ENCODE measurements around the gene DERL2.

DERL2 gene

DNA sequence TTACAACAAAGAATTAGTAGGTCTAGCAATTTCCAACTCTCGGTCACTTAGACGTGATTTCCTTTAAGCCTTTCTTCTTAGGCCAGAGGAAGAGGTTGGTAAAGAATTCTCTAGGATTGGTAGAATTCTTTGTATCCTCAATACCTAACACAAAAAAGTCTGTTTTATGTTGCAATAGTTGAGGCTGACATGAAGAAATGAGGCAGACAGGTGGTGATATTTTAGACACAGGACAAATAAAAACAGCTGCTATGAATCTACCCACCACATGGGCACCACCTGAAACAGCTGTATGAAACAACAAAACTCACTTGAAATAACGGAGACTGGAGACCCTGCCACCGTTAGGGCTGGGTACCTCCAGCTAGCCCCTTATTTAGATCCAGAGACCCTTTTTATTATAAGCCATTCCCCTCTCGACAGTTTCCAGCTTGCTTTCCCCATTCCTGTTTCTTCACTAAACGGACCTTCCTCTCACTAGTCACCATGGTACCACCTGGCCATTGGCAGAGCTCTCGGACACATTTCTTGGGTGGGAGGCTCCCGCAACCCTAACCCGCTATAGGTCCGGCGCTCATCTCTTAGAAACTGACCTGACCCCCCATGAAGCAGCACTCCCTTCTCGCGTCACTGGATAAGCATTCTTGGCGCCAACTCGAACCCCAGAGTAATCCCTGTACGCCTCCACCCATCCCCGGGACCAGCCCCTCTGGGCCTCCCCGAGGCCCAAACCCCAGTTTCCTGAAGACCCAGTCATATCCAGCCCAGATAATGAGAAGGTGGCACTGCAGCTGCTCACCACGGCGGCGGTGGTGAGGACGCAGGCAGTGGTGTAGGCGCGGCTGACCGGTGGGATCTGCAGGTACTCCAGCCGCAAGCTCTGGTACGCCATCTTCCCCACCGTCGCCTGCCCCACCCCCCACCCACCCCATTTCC is at the start of gene DERL2:
TSS of gene DERL2 (minus strand) at position 909 of the 936 bp plus-strand sequence. CDS start at position 892, 17 bp downstream.
- no peak for DNase-seq (ENCODE audit: low read depth)

DNA sequence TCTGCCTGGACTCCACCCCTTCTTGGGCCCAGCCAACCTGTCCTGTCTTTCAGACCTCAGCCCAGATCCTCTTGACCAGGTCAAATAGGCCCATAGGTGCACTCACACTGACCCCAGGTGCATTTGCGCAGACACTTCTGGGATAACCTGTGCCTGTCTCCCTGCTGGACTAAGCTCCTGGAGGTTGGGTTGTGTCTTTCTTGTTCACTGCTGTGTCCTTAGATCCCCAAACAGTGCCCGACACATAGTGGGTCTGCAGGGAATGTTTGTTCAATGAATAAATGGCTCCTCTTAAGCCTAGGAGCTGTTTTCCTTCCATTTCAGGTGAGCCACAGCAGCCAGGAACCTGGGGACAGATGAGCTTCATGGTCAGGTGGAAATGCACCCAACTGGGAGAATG is 49.5 kb upstream of the DERL2 start:
- DNase-seq (ENCODE audit: low read depth) = no peak

DNA sequence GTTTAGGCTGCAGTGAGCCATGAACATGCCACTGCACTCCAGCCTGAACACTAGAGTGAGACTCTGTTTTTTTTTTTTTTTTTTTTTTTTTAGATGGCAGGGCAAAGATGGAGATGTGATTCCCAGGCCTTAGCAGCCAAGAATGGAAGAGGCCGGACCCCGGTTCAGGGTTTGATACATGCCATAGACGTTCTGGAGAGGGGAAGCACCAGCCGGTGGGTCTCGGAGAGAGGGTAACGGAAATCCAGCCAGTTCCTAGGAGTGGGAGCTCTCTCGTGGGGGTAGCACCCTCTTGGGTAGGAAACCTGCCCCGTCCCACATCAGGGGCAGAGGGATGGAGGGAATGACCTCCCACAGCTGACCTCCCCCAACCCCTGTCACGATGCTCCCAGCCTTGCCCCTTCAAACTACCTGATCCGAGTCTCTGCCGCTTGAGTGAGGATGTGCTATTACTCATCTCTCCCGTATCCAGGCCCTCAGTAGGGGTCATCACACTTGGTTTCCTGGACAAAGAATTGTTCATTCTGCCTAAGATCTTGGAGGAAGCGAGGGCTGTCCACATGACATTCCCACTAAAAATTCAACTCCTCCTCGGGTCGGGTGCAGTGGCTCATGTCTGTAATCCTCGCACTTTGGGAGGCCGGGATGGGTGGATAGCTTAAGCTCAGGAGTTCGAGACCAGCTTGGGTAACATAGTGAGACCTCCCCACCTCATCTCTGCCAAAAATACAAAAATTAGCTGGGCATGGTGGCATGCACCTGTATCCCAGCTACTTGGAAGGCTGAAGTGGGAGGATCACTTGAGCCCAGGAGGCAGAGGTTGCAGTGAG is 47.7 kb upstream of the DERL2 start:
- no peak for DNase-seq (ENCODE audit: low read depth)

DNA sequence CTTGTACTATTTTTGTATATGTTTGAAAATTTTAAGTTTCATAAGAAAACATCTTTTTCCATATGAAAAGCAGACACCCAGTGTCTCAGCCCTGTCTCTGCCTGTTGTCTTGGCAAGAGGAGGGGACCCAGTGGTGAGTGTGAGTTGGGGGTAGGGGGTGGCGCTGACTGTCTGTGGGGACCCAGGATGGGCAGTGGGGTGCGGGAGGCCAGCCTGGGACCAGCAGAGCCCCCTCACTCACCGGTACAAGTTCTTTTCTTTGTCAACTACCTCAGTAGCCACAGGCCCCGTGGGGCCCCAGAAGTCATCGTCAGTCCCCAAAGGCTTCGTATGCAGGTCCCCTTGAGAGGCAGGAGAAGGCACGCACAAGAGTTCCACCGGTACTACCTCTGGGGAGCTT is 46.6 kb upstream of the DERL2 start:
- DNase-seq (ENCODE audit: low read depth) = no peak

DNA sequence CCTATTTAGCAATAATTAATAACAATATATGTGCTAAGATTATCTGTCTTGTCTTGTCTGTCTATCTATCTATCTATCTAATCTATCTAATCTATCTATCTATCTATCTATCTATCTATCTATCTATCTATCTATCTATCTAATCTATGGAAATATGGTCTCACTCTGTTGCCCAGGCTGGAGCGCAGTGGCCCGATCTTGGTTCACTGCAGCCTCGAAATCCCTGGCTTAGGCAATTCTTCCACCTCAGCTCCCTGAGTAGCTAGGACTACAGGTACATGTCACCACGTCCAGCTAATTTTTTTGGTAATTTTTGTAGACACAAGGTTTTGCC is 45.1 kb upstream of the DERL2 start:
- DNase-seq (ENCODE audit: low read depth) = no peak

DNA sequence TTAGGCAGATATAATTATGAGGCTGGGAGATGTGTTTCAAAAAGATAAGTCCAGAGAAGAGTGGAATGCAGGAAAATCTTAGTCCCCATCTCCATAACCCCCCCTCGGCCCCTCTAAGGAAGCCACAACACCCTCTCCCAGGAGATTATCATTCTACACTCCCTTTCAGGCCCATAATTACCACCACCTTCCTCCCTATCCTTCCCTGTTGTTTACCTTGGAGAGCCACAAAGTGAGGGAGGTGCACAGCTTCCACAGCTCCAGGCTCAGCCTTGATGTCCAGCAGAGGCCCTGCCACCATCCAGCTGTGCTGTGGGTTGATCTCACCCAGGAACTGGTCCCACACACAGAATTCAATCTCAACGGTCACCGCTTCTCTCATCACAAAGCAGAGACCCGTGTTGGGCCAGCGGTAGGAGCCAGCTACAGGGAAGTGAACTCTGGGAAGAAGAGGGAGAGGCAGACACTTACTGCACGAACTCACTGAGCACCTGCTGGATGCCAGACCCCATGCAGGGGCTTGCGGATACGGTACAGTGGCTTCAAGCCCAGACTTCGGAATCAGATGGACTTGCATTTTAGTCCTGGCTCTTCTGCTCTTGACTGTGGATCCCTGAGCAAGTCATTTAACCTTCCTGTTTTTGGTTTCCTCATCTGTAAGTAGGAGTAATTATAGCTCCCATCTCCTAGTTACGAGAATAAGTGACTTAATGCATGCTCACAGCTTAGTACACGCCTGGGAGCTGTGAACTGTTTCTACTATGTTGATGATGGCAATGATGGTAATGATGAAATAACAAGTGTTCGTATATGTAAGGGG is 44.5 kb upstream of the DERL2 start:
- DNase-seq (ENCODE audit: low read depth) = no peak

DNA sequence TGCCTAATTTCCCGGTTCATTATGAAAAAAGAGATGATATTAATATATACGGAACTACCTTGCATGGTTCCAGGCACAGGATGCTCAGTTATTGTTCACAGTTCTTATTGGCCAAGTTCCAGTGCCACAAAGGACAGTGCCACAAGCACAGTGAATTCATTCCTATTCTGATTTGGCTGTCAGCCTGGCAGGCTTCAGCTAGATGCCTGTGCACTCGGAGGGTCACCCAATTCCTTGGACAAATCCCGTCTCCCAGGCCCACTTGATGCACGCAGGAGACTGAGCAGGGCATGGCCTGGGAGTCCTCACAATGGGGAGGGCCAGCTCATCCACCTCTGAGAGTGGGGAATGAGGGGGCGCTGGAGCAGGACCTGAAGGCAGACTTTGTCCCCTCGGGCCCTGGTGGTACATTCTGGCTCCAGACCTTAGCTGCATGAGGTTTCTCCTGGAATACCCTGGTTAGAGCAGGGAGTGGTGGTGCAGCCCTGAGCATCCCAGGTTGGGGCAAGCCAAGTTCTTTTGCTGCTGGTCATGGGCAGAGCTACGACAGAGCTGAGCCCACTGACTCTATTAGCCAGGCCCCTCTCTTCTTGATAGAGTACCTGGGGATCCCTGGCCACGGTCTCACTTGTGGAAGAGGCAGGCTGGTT is 41.7 kb upstream of the DERL2 start:
- no peak for DNase-seq (ENCODE audit: low read depth)

DNA sequence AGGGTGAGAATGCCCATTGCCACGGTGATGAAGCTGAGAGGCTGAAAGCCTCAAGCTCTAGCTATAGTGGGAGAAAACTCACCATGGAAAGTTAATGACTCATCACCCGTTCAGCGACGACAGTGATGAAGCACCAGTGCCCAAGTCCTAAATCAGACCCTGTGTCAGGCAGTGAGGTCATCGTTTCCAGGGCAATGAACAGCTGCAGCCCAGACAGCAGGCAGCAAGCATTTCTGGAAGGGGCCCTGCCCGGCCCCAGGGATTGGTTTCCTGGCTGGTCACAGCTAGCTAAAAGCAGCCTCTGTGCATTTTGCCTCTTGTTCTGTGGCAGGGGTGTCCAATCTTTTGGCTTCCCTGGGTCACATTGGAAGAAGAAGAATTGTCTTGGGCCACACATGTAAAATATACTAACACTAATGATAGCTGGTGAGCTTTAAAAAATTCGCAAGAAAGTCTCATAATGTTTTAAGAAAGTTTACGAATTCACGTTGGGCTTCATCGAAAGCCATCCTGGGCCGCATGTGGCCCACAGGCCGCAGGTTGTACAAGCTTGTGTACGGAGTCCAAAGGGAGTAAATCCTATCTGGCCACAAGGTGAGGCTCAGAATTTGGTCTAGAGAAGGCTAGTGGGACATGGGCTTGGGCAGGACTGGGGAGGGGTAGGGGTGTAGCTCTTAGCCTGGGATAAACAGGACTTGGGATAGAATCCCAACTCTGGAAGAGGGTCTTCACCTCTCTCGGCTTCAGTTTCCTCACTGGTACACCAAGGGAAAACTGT is 41.0 kb upstream of the DERL2 start:
- DNase-seq (ENCODE audit: low read depth) = no peak

DNA sequence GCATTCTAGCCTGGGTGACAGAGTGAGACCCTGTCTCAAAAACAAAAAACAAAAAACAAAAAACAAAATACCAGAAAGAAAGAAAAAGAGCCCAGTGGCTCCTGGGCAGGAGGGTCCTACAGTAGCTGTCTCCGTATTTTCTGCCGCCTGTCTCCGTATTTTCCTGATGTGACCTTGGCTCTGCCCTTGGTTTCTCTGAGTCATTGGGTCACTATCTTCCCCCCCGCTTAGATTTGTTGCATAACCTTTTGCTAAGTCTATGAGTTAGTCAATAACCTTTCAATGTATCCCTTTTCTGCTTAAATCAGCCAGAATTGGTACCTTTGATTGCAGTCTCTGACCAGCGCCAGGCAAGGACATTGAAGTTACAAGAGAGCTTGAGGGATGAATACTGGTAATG is 37.3 kb upstream of the DERL2 start:
- DNase-seq (ENCODE audit: low read depth) = no peak

DNA sequence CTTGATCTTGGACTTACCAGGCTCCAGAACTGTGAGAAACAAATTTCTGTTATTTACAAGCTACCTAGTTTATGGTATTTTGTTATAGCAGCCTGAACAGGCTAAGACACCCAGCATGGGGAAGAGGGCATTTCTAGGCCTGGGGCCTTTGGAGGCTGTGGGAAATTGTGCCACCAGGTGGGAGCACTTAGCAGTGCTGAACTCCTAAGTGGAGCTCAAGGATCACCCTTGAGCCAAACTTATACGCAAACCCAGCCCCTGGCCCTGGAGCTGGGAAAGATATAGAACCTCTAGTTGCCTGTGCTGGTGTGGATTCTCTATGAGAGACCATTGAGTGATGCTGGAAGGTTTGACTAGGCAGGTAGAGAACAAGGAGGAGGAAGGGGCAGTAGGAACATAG is 36.5 kb upstream of the DERL2 start:
- DNase-seq (ENCODE audit: low read depth) = no peak

DNA sequence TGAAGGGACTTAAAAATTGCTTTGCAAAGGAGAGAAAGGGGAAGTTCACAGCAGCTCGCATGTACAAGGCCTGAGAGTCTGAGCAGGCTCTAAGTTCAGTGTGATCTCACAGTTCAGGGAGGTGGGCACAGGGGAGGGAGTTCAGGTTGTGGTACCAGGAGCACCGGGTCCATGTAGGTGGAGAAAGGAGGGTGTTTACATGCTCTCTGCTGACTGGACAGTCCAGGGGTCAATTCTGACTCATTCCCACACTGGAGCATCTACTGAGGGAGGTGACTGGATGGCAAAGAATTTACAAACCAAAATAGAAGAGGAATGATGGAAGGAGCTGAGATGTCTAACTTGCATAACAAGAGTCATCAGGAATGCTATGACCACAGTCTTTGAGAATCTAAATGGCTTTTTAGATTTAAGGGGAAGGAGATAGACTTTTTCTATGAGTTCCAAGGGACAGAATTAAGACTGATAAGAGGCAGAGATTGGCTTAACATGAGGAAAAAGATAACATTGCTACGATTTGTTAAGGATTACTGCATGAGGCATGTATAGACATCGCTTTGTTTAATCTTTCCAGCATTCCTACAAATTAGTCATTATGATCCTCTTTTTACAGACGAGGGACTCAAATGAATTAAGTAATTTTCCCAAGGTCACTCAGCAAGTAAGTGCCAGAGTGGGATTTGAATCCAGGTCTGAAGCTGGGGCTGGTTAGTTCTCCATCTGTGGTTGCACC is 30.2 kb upstream of the DERL2 start:
- DNase-seq (ENCODE audit: low read depth) = no peak

DNA sequence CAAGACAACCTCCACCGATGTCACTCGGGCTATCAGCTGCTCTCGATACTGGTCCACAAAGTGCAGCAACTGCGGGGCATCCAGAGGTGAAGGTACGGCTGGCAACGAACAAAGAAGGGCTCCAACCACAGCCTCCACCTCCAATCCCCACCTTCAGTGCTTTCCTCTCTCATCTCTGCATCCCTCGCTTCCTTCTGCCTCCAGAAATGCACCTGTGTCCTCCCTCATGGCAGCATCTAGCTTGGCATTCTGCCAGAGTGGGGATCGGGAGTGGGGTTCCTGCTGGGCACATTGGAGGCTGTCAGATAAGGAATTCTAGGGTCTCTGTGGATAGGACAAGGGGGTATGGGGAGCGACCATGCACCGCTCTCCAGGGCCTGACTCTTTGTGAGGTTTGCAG is 29.0 kb upstream of the DERL2 start:
- no peak for DNase-seq (ENCODE audit: low read depth)

DNA sequence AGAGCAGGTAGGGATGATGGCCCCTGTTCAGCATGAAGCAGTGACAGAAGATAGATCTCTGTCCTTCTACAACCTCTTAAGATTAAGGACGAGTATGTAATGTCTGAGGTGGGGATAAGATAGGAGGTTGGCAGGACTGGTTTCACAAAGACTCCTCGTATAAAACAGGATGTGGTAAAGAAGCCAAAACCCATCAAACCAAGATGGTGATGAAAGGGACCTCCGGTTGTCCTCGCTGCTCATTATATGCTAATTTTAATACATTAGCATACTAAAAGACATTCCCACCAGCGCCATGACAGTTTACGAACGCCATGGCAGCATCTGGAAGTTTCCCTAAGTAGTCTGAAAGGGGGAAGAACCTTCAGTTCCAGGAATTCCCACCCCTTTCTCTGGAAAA is 27.6 kb upstream of the DERL2 start:
- no peak for DNase-seq (ENCODE audit: low read depth)

DNA sequence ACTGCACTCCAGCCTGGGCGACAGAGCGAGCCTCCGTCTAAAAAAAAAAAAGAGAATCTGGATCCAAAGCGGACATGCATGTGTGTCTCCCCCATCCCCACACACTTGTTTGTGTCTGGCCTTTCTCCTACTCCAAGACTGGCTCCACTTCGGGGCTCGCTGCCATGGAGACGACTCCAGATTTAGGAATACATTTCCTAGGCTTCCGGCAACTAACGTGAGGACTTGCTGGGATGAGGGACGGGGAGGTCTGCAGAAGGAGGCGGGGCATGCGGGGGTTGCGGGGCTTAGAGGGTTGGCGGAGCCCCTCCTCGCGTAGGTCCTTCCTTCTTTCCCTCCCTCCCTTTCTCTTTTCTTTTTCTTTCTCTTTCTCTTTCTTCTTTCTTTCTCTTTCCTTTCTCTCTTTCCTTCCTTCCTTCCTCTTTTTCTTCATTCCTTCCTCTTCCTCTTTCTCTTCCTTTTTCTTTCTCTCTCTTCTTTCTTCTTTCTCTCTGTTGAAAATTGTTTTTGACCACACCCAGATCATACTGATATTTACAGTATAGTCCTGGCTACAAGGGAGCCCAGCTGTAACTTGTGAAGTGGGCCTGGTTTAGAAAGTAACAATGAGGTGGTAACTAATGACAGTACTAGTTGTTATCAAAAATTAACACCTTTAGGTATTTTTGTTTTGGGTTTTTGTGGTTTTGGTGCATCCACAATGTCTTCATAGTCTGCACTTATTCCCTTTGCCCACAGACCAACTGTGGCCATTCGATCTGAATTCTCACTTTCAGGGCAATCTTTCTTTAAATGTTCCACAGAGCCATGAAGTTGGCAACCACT is 25.6 kb upstream of the DERL2 start:
- no peak for DNase-seq (ENCODE audit: low read depth)

DNA sequence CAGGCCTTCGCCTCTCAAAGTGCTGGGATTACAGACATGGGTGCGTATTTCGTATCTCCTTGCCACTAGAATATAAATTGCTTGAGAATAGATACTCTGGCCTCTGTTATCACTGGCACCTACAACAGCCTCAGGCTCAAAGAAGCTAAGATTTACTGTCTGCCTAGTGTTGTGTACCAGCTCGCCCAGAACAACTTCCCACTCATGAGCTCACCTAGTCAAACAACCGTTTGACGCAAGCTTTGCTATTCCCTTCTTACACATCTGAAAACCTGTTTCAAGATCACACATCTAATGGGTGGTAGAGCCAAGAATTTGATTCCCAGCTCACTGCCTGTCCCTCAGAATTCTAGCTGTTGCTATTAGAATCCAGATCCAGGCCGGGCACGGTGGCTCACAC is 24.8 kb upstream of the DERL2 start:
- DNase-seq (ENCODE audit: low read depth) = no peak

DNA sequence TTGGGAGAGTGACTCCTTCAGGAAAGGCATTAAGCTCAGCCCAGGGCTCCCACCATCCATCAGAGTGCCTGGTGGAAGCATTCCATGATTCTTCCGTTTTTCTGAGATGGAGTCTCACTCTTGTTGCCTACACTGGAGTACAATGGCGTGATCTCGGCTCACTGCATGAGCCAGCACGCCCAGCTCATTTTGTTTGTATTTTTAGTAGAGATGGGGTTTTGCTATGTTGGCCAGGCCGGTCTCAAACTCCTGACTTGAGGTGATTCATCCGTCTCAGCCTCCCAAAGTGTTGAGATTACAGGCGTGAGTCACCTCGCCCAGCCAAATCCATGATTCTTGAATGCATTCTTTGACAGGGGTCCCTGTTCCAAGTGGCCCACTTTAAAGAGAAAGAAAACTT is 23.5 kb upstream of the DERL2 start:
- no peak for DNase-seq (ENCODE audit: low read depth)

DNA sequence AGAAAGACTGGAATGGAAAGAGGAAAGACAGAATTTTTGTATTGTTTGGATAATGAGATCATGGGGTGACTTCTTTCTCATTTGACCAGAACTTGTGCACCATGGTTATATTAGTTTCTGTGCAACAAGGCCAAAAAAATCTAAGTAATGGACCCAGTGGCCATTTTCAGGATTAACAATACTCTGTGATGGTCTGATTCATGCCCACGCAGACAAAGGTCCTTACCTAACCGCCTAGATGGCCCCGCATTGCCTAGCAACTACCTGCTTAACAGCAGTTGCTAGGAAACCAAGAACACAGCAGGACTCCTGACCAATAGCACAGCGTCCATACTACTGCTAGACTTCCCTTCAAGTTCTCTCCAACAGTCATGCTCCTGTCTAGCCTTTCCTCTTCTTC is 22.8 kb upstream of the DERL2 start:
- DNase-seq (ENCODE audit: low read depth) = no peak

DNA sequence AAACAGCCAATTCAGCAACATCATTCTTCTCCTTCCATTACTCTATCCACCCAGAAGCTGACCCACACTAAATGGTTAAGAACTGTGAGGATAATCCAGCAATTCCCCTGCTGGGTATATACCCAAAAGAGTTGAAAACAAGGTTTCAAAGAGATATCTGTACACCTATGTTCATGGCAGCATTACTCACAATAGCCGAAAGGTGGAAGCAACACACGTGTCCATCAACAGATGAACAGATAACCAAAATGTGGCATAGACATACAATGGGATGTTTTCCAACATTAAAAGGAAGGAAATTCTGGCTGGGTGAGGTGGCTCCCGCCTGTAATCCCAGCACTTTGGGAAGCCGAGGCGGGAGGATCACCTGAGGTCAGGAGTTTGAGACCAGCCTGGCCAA is 20.3 kb upstream of the DERL2 start:
- no peak for DNase-seq (ENCODE audit: low read depth)

DNA sequence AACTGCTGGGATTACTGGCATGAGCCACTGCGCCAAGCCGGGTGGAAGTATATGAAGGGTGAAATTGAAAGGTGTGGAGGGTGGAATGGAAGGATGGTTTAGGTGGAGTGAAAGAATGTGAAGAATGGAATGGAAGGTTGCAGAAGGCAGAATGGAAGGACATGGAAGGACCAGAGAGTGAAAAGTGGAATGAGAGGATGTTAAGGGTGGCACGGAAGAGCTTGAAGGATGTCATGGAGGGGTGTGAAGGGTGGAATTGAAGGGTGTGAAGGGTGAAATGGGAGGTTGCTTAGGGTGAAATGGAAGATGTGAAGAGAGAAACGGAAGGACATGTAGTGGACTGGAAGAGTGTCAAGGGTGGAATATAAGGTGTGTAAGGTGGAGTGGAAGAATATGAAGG is 16.6 kb upstream of the DERL2 start:
- DNase-seq (ENCODE audit: low read depth) = no peak

DNA sequence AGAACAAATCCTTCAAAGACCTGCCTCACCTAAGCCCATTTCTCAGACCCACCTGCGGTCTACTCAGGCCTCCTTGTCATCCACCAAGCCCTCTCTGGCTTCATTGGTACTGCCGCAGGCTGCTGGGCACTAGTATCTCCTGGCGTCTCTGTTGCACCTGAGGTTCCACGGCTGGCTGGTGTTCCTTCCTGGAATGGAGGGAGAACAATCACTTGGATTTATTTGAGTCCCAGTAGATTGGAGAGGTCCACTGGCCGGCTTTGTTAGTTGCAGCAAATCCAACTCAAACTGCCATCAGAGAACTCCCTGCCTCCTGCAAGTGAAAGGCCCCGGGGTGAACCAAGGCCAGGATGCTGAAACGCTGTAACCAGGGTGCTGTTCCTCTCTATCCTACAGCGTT is 15.7 kb upstream of the DERL2 start:
- DNase-seq (ENCODE audit: low read depth) = no peak

All from activated T-helper 1 cell treated with Interleukin-2 at 50 U/mL for 16 hours (primary cell).